DMS 273 treated with DMSO at 0.1 percent for 48 hours (cell line): ENCODE data around the gene SIL1.

Source experiments
- DNase-seq: peaks from one replicate; lab custom pipeline; 2025; lab: John Stamatoyannopoulos, UW

Gene SIL1

GRCh38 chr5:138912093-138912492 lies 286.1 kb downstream of the SIL1 start:
- DNase-seq, result no peak

GRCh38 chr5:138911441-138911840 lies 286.7 kb downstream of the SIL1 start:
- no peak for DNase-seq

GRCh38 chr5:138910546-138911185 lies 287.5 kb downstream of the SIL1 start:
- no peak for DNase-seq

DNA sequence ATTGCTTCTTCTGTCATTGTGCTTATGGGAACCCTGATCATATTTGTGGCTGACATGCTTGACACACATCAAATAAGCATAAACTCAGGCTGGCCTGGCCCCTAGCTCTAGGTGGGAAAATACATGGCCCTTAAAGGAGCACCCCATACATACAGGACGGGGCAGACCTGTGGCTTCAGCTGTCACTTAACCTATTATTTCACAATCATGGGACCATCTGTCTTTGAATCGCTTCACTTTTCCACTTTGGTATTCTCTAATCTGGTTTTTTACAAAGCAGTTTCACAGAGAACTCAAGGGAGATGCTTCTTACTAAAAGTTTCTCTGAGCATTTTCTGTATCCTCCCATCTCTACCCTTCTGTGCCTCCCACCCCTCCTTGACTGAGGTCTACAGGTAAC lies 288.4 kb downstream of the SIL1 start:
- DNase-seq, result no peak

- DNase-seq, result no peak
Observed at GRCh38 chr5:138905541-138905940, 292.6 kb downstream of the SIL1 start.

DNA sequence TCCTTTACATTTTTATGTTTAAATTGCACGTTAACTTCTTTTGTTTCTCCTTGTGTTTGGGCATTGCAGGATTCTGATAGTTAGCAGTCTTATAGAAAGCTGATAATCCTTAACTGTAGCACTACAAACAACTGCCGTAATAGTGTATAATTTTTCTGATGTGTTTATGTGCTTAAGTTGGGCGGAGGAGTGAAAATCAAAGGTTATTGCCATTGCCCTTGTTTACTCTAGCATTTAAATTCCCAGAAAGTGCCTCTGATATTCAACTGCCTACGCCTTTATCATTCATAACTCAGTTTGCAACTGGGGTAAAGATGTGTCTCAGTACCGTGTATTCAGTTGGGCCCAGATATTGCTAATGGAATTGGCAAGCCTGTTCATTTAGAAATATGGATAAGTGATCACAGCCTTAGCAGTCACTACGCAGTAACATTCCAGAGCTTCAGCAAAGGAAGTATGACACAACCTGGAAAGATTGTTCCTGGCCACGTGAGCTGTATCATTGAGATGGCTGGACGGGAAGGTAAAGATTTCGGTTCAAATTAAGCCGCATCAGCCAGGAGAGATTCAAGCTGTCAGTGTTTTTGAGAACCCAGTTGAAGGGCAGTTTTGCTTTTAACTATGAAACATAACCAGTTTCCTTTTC lies 294.9 kb downstream of the SIL1 start:
- DNase-seq, result no peak

GRCh38 chr5:138901716-138902115 lies 296.5 kb downstream of the SIL1 start:
- no peak for DNase-seq

DNA sequence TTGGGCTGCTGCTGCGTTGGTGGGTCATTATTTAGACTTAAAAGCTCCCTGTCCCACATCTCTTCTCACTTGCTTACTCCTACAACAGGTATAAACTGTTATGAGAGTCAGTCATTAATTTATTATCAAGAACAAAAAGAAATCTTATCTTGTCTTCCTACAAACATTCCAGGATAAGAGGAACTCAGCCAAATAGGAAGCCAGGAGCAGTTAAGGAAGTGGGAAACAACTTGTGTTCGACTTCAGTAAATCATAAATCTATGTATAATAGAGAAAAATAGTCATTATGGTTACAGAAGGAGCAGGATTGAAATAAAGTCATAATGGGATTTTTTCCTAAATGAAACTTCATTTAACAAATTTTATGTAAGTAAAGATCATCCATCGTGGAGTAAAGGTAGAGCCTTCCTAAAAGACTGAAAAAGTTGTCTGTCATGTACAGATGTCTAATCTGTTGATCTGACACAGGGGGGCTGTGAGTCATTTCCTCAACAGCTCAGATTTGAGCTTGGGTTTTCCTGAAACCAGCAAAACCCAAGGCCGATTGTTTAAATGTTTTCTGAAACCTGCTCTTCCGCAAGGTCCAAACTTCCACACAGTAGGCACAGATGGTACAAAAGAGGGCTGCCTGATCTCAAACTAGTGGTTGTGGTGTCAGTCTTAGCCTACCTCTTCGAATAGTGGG lies 297.7 kb downstream of the SIL1 start:
- DNase-seq, result no peak

- DNase-seq, result no peak
Observed at GRCh38 chr5:138898742-138899141, 299.4 kb downstream of the SIL1 start.

DNA sequence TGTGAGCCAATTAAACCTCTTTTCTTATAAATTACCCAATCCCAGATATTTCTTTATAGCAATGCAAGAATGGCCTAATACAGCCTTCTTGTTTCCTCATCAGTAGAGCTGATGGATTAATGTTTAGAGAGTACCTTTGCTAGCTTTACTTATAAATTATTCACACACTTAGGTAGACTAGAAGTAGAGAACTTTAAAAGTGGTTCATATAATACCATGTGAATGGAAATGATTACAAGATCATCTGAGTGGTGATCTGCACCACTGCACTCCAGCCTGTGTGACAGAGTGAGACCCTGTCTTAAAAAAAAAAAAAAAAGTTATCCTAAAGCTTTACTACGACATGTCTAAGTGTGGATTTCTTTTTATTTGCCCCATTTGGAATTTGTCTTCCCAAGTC lies 299.9 kb downstream of the SIL1 start:
- DNase-seq, result no peak
